ELR (cell line): Measurements from ENCODE around the gene DNAH7.

Source experiments
- DNase-seq: peaks from one replicate; pipeline ENCODE4 v3.0.0-alpha.2; 2015; ENCODE audit warnings: low read depth

Gene DNAH7

DNA sequence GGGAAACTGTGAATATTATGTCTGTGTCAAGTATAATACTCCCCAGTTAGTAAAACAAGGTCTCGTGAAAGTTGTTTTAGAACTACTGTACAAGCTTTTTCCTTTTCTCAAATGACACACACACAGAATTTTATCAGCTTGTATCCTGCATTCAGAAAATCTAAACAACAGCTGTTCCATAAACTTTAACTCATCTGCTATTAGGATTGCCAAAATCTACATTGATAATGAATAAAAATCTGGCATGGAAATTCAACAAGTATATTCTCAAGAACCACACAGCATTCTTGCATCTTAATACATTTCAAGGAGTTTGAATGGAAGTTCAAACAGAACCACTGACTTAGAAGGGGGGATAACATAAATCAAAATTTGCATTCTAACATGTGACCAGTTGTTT lies 260.4 kb downstream of the DNAH7 start:
- DNase-seq: no peak

- DNase-seq: no peak
Measured at GRCh38 chr2:195805283-195805976, 263.2 kb downstream of the DNAH7 start.

DNA sequence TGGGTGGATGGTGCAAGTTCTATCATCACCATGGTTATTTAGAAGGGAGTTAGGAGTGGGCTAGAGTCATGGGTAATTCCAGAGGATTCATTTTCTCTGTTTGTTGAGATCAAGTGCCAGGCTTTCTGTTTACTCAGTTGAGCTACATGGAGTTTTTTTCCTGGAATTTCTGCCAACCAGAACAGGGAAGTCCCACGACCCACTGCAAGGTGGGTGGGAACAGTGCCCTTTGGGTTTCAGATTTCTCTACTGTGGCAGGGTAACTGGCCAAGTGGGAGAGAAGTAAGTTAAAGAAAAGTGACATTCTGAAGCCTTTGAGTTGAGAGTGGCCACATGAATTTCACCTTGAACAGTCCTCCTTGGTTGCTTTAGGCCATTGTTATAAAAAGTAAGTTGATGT lies 272.8 kb downstream of the DNAH7 start:
- DNase-seq: no peak

DNA sequence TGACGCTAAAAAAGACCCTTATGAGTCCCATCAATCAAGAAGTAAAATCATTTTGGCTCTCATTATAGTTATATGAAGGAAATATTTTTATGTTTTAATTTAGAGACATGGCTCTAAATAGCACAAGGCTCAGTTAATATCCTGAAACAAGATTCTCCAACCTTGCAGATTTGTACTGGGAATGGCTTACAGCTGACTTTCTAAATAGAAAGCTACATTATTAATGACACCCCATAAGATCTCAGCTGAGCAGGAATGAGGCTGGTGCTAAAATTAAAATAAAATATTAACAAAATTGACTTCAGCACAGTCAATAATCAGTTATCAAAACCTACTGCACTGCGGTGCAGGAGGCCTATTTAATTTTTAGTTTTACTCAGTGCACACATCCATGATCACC lies 274.8 kb downstream of the DNAH7 start:
- DNase-seq: no peak

DNA sequence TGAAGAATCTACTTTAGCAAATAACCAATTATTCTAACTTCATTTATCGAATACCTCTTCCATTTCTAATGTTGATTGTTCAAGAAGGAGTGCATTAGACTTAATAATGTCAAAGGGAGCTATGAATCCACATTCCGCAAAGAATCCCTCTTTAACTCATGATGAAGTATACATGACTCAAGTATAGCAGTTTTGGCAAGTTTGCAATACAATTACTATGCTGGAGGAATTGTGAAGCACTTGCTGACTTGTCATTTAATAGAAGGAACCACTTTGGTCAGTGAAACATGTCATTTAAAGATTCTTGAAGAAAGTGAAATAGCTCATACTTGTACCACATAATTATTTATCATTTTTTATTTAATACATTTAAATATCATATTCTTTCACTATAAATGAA lies 286.5 kb downstream of the DNAH7 start:
- DNase-seq: peak; percentile 27

DNA sequence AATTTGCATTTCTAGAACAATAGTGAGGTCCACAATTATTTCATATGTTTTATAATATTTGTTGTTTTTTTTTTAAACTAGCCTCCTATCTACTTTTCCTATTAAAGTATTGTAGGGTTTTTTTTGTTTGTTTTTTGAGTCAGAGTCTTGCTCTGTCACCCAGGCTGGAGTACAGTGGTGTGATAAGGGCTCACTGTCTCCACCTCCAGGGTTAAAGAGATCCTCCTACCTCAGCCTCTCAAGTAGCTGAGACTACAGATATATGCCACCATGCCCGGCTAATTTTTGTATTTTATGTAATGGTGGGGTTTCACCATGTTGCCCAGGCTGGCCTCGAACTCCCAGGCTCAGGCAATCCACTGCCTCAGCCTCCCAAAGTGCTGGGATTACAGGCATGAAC lies 289.1 kb downstream of the DNAH7 start:
- peak; percentile 19 for DNase-seq

DNA sequence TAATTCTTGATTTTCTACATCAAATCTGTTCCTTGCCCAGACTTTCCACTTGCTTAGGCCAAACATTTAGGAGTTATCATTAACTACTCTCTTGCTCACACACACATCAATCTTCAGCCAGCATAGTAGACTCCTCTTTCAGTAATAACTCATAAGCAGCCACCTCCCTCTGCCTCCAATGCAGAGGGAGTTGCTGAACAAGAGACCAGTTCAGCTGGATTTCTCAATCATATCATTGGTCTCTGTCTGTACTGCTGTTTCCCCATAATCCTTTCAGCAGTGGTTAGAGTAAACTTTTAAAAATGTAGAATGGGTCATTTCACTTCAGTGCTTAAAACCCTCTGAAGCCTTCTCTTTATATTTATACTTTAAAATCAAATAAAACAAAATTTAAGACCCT lies 298.7 kb downstream of the DNAH7 start:
- DNase-seq: no peak

GRCh38 chr2:195768431-195768830 lies 300.2 kb downstream of the DNAH7 start:
- DNase-seq: peak; percentile 53

DNA sequence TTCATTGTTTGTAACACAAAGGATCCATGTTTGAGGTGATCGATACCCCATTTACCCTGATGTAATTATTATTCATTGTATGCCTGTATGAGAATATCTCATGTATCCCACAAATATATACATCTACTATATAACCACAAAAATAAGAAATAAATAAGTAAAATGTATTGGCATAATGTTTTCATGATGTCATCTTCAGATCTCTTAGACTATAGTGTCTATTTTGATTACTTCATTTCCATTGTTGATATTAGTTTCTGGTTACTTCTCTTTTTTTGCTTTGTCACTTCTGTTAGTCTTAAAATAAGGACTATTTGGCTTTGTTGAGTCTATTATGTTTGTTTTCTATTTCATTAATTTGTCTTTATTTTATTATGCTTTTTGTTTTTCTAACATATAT lies 301.9 kb downstream of the DNAH7 start:
- DNase-seq: no peak

DNA sequence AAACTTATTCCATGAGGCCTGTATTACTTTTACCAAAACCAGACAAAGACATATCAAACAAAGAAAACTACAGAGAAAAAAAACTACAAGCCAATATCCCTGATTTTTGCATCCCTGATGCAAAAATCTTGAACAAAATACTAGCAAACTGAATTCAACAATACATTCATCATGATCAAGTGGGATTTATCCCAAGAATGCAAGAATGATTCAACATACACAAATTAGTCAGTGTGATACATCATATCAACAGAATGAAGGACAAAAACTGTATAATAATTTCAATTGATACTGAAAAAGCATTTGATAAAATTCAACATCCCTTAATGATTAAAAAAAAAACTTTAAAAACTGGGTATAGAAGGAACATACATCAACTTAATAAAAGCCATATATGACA lies 304.8 kb downstream of the DNAH7 start:
- peak; percentile 56 for DNase-seq

- DNase-seq: no peak
Measured at GRCh38 chr2:195759877-195760276, 308.8 kb downstream of the DNAH7 start.

- DNase-seq: no peak
Measured at GRCh38 chr2:195758846-195759245, 309.8 kb downstream of the DNAH7 start.

GRCh38 chr2:195756218-195756942 lies 312.3 kb downstream of the DNAH7 start:
- DNase-seq: peak; percentile 79

GRCh38 chr2:195741191-195741590 lies 327.4 kb downstream of the DNAH7 start:
- DNase-seq: no peak

GRCh38 chr2:195737511-195738325 lies 330.9 kb downstream of the DNAH7 start:
- peak; percentile 9 for DNase-seq

DNA sequence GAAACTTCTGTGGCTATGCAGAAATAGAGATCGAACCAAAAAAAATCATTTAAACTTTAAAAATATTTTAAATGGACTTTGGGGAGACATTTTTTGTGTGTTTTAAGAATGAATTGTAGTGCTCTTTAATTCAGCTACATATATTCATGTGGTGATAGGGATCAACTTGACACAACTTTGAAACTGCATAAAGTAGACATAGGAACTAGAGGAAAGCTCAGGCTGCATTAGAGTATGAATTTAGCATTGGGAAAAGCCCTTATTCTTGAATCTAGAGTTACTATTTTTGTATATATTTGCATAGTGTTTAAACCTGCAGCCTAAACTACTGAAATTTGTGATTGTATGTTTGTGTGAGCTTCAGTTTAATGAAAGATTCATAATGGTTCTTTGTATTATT lies 333.3 kb downstream of the DNAH7 start:
- no peak for DNase-seq

DNA sequence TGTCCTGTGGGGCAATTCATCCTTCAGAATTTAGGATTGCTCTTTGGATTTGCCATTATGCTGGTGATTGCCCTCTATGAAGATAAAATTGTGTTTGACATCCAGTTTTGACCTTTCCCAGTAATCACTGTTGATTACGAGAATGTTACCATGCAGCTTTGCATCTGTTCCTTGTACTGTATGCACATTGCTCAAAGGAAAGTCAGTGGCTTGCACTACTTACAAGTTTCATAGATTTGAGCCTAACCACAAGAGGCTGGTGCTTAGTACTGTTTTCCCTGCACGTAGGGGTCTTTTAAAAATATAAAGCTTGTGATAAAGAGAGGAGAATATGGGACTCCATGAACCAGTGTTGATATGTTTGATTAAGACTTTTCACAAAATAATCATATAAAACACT lies 333.7 kb downstream of the DNAH7 start:
- DNase-seq: no peak

GRCh38 chr2:195734395-195734794 lies 334.2 kb downstream of the DNAH7 start:
- DNase-seq: no peak

GRCh38 chr2:195733831-195734230 lies 334.8 kb downstream of the DNAH7 start:
- DNase-seq: no peak

- DNase-seq: no peak
Measured at GRCh38 chr2:195732574-195732973, 336.1 kb downstream of the DNAH7 start.

- DNase-seq: no peak
Measured at GRCh38 chr2:195730912-195731311, 337.7 kb downstream of the DNAH7 start.

DNA sequence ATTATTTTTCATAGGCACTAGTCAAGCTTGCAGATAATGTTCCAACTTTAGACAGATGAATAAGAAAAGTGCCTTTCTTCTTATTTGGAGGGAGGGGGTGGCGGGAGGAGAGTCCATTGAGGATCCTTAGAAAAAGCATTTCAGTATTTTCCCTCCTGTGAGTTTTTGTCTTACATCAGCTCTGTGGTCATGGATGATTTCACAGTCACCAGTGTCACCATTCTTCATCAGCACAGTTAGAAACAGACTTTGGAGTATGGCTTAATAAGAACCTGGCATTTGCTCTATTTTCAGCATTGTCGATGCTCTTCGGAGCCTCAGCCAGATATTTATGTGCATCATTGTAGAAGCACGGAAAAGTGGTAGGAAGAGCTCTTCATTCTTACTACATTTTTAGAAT lies 341.5 kb downstream of the DNAH7 start:
- no peak for DNase-seq

- no peak for DNase-seq
Measured at GRCh38 chr2:195722075-195722474, 346.6 kb downstream of the DNAH7 start.
